Measurements from ENCODE around the gene PHF21B.

The PHF21B gene

GRCh38 chr22:44988671-44989070, 21.1 kb downstream of the PHF21B start:
- no peaks in the 10 kb centered on the region for H3K27me3 ChIP-seq (ENCODE audit: low read depth, low read length)
- H3K9me3 ChIP-seq (ENCODE audit: control insufficient read depth in 1 of 2, low read length in 2 of 2), result no peaks in the 10 kb centered on the region
- H3K27ac ChIP-seq (ENCODE audit: low read length), result no peak overlapping the region
- H3K4me3 ChIP-seq (ENCODE audit: low read depth in 1 of 2, low read length in 2 of 2), result no peak overlapping the region
- H3K4me1 ChIP-seq (ENCODE audit: control insufficient read depth in 1 of 2, insufficient read depth in 2 of 2, low read length in 2 of 2), result no peaks in the 10 kb centered on the region
- H3K36me3 ChIP-seq (ENCODE audit: control insufficient read depth in 1 of 2, insufficient read depth in 2 of 2, low read length in 2 of 2), result no peaks in the 10 kb centered on the region

GRCh38 chr22:44986926-44987325, 22.9 kb downstream of the PHF21B start:
- Histone ChIP-seq H3K4me1 (ENCODE audit: control insufficient read depth in 1 of 2, insufficient read depth in 2 of 2, low read length in 2 of 2) (no peaks in the 10 kb centered on the region), H3K9me3 (ENCODE audit: control insufficient read depth in 1 of 2, low read length in 2 of 2) (no peaks in the 10 kb centered on the region), H3K27me3 (ENCODE audit: low read depth, low read length) (no peaks in the 10 kb centered on the region), H3K4me3 (ENCODE audit: low read depth in 1 of 2, low read length in 2 of 2) (no peak overlapping the region), H3K36me3 (ENCODE audit: control insufficient read depth in 1 of 2, insufficient read depth in 2 of 2, low read length in 2 of 2) (no peaks in the 10 kb centered on the region), H3K27ac (ENCODE audit: low read length) (no peak overlapping the region)

GRCh38 chr22:44985906-44986527, 23.8 kb downstream of the PHF21B start:
- H3K27ac ChIP-seq (ENCODE audit: low read length), result no peak overlapping the region
- H3K9me3 ChIP-seq (ENCODE audit: control insufficient read depth in 1 of 2, low read length in 2 of 2), result no peaks in the 10 kb centered on the region
- no peaks in the 10 kb centered on the region for H3K36me3 ChIP-seq (ENCODE audit: control insufficient read depth in 1 of 2, insufficient read depth in 2 of 2, low read length in 2 of 2)
- H3K4me1 ChIP-seq (ENCODE audit: control insufficient read depth in 1 of 2, insufficient read depth in 2 of 2, low read length in 2 of 2), result no peaks in the 10 kb centered on the region
- no peaks in the 10 kb centered on the region for H3K27me3 ChIP-seq (ENCODE audit: low read depth, low read length)
- no peak overlapping the region for H3K4me3 ChIP-seq (ENCODE audit: low read depth in 1 of 2, low read length in 2 of 2)

- no peaks in the 10 kb centered on the region for H3K4me1 ChIP-seq (ENCODE audit: control insufficient read depth in 1 of 2, insufficient read depth in 2 of 2, low read length in 2 of 2)
- H3K36me3 ChIP-seq (ENCODE audit: control insufficient read depth in 1 of 2, insufficient read depth in 2 of 2, low read length in 2 of 2), result no peaks in the 10 kb centered on the region
- no peak overlapping the region for H3K27ac ChIP-seq (ENCODE audit: low read length)
- no peaks in the 10 kb centered on the region for H3K9me3 ChIP-seq (ENCODE audit: control insufficient read depth in 1 of 2, low read length in 2 of 2)
- no peaks in the 10 kb centered on the region for H3K27me3 ChIP-seq (ENCODE audit: low read depth, low read length)
- H3K4me3 ChIP-seq (ENCODE audit: low read depth in 1 of 2, low read length in 2 of 2), result no peak overlapping the region
Observed at GRCh38 chr22:44983878-44984482, 25.8 kb downstream of the PHF21B start.

GRCh38 chr22:44982445-44982844, 27.4 kb downstream of the PHF21B start:
- Histone ChIP-seq H3K4me3 (ENCODE audit: low read depth in 1 of 2, low read length in 2 of 2) (no peak overlapping the region), H3K36me3 (ENCODE audit: control insufficient read depth in 1 of 2, insufficient read depth in 2 of 2, low read length in 2 of 2) (no peaks in the 10 kb centered on the region), H3K9me3 (ENCODE audit: control insufficient read depth in 1 of 2, low read length in 2 of 2) (no peaks in the 10 kb centered on the region), H3K27ac (ENCODE audit: low read length) (no peak overlapping the region), H3K27me3 (ENCODE audit: low read depth, low read length) (no peaks in the 10 kb centered on the region), H3K4me1 (ENCODE audit: control insufficient read depth in 1 of 2, insufficient read depth in 2 of 2, low read length in 2 of 2) (no peaks in the 10 kb centered on the region)

GRCh38 chr22:44981857-44982256, 27.9 kb downstream of the PHF21B start:
- Histone ChIP-seq H3K27me3 (ENCODE audit: low read depth, low read length) (no peaks in the 10 kb centered on the region), H3K36me3 (ENCODE audit: control insufficient read depth in 1 of 2, insufficient read depth in 2 of 2, low read length in 2 of 2) (no peaks in the 10 kb centered on the region), H3K4me3 (ENCODE audit: low read depth in 1 of 2, low read length in 2 of 2) (no peak overlapping the region), H3K4me1 (ENCODE audit: control insufficient read depth in 1 of 2, insufficient read depth in 2 of 2, low read length in 2 of 2) (no peaks in the 10 kb centered on the region), H3K27ac (ENCODE audit: low read length) (no peak overlapping the region), H3K9me3 (ENCODE audit: control insufficient read depth in 1 of 2, low read length in 2 of 2) (no peaks in the 10 kb centered on the region)

- Histone ChIP-seq H3K9me3 (ENCODE audit: control insufficient read depth in 1 of 2, low read length in 2 of 2) (no peaks in the 10 kb centered on the region), H3K36me3 (ENCODE audit: control insufficient read depth in 1 of 2, insufficient read depth in 2 of 2, low read length in 2 of 2) (no peaks in the 10 kb centered on the region), H3K4me1 (ENCODE audit: control insufficient read depth in 1 of 2, insufficient read depth in 2 of 2, low read length in 2 of 2) (no peaks in the 10 kb centered on the region), H3K27me3 (ENCODE audit: low read depth, low read length) (peaks cover 4% of the 10 kb centered on the region), H3K27ac (ENCODE audit: low read length) (no peak overlapping the region), H3K4me3 (ENCODE audit: low read depth in 1 of 2, low read length in 2 of 2) (no peak overlapping the region)
Observed at GRCh38 chr22:44979154-44979553, 30.7 kb downstream of the PHF21B start.

GRCh38 chr22:44975427-44976262, 34.2 kb downstream of the PHF21B start:
- H3K27ac ChIP-seq (ENCODE audit: low read length), result no peak overlapping the region

GRCh38 chr22:44974454-44974853, 35.4 kb downstream of the PHF21B start:
- Histone ChIP-seq H3K9me3 (ENCODE audit: control insufficient read depth in 1 of 2, low read length in 2 of 2) (no peaks in the 10 kb centered on the region), H3K27ac (ENCODE audit: low read length) (no peak overlapping the region), H3K27me3 (ENCODE audit: low read depth, low read length) (peaks cover 4% of the 10 kb centered on the region), H3K36me3 (ENCODE audit: control insufficient read depth in 1 of 2, insufficient read depth in 2 of 2, low read length in 2 of 2) (no peaks in the 10 kb centered on the region), H3K4me1 (ENCODE audit: control insufficient read depth in 1 of 2, insufficient read depth in 2 of 2, low read length in 2 of 2) (no peaks in the 10 kb centered on the region), H3K4me3 (ENCODE audit: low read depth in 1 of 2, low read length in 2 of 2) (no peak overlapping the region)

More at GRCh38 chr22:44975427-44976262, 34.2 kb downstream of the PHF21B start:
- Histone ChIP-seq H3K27me3 (ENCODE audit: low read depth, low read length) (peaks cover 4% of the 10 kb centered on the region), H3K4me1 (ENCODE audit: control insufficient read depth in 1 of 2, insufficient read depth in 2 of 2, low read length in 2 of 2) (no peaks in the 10 kb centered on the region), H3K4me3 (ENCODE audit: low read depth in 1 of 2, low read length in 2 of 2) (no peak overlapping the region), H3K36me3 (ENCODE audit: control insufficient read depth in 1 of 2, insufficient read depth in 2 of 2, low read length in 2 of 2) (no peaks in the 10 kb centered on the region), H3K9me3 (ENCODE audit: control insufficient read depth in 1 of 2, low read length in 2 of 2) (no peaks in the 10 kb centered on the region)

GRCh38 chr22:44973829-44974228, 36.0 kb downstream of the PHF21B start:
- Histone ChIP-seq H3K9me3 (ENCODE audit: control insufficient read depth in 1 of 2, low read length in 2 of 2) (no peaks in the 10 kb centered on the region), H3K27me3 (ENCODE audit: low read depth, low read length) (peaks cover 4% of the 10 kb centered on the region), H3K27ac (ENCODE audit: low read length) (no peak overlapping the region), H3K4me1 (ENCODE audit: control insufficient read depth in 1 of 2, insufficient read depth in 2 of 2, low read length in 2 of 2) (no peaks in the 10 kb centered on the region), H3K4me3 (ENCODE audit: low read depth in 1 of 2, low read length in 2 of 2) (no peak overlapping the region), H3K36me3 (ENCODE audit: control insufficient read depth in 1 of 2, insufficient read depth in 2 of 2, low read length in 2 of 2) (no peaks in the 10 kb centered on the region)

- no peaks in the 10 kb centered on the region for H3K4me1 ChIP-seq (ENCODE audit: control insufficient read depth in 1 of 2, insufficient read depth in 2 of 2, low read length in 2 of 2)
- H3K27me3 ChIP-seq (ENCODE audit: low read depth, low read length), result peaks cover 4% of the 10 kb centered on the region
- H3K36me3 ChIP-seq (ENCODE audit: control insufficient read depth in 1 of 2, insufficient read depth in 2 of 2, low read length in 2 of 2), result no peaks in the 10 kb centered on the region
- H3K27ac ChIP-seq (ENCODE audit: low read length), result no peak overlapping the region
- no peaks in the 10 kb centered on the region for H3K9me3 ChIP-seq (ENCODE audit: control insufficient read depth in 1 of 2, low read length in 2 of 2)
- H3K4me3 ChIP-seq (ENCODE audit: low read depth in 1 of 2, low read length in 2 of 2), result no peak overlapping the region
Observed at GRCh38 chr22:44972363-44973083, 37.3 kb downstream of the PHF21B start.
